Left lung (tissue), 10 donors: ENCODE data around the gene SERPINB12. TPM values are rescaled to one million over a fixed set of nuclear protein-coding genes. Genes with fewer than 3 reads are reported as not detected.

ENCODE experiments used
- ATAC-seq: fragments of 200-7000 bp; cut with Tn5 transposase; one replicate; pipeline ENCODE4 v1.9.1; 2020; ENCODE audit warnings: moderate library complexity
- DNase-seq, 4 donors: peaks; one replicate each; pipeline ENCODE4 v3.0.0-alpha.2; 2013 to 2020
- H3K27ac ChIP-seq, 2 donors: fragments of 200-600 bp; sonication (generic) in 1 of 2; one replicate each; pipeline versions ENCODE4 v1.5.0 to v1.8.0; 2020 to 2021
- H3K27me3 ChIP-seq, 2 donors: fragments of 200-600 bp; sonication (generic) in 1 of 2; one replicate each; pipeline versions ENCODE4 v1.5.0 to v1.8.0; 2020 to 2021
- H3K36me3 ChIP-seq, 2 donors: fragments of 200-600 bp; sonication (generic) in 1 of 2; one replicate each; pipeline versions ENCODE4 v1.5.0 to v1.8.0; 2020 to 2021
- H3K4me1 ChIP-seq, 2 donors: fragments of 200-600 bp; one replicate each; pipeline ENCODE4 v1.8.0; 2021
- H3K4me3 ChIP-seq, 2 donors: fragments of 200-600 bp; sonication (generic) in 1 of 2; one replicate each; pipeline versions ENCODE4 v1.5.0 to v1.8.0; 2020 to 2021; ENCODE audit warnings: mild to moderate bottlenecking in 1 of 2
- H3K9me3 ChIP-seq, 2 donors: fragments of 200-600 bp; sonication (generic) in 1 of 2; one replicate each; pipeline versions ENCODE4 v1.5.0 to v1.8.0; 2020 to 2021
- intact Hi-C, 2 donors: fragments of 100-400 bp; cut with DNase I; formaldehyde crosslinking; loops; one replicate each; pipeline versions ENCODE4 v1.11.2 to v1.14.2; 2022
- polyA plus RNA-seq, 6 donors: library from polyadenylated mRNA; unstranded; fragments of 120-200 nt; gene quantifications; one replicate each; pipeline ENCODE4 v1.2.1, GENCODE V29; 2013; ENCODE audit not compliant: insufficient read length in 6 of 6
- total RNA-seq, 2 donors: library from RNA; stranded (reverse); fragmentation: NEBNext Ultra II Directional; extraction: Animal tissue kit (Norgen Biotek cat#: 25700); gene quantifications; one replicate each; pipeline ENCODE4 v1.2.1, GENCODE V29; 2021
- TF ChIP-seq, protein P1 (sequence below), 2 donors: fragments of 200-600 bp; sonication (generic) in 1 of 2; IDR thresholded peaks; one replicate each; pipeline versions ENCODE4 v1.5.0 to v1.8.0; 2021; ENCODE audit warnings: antibody characterized with exemption in 2 of 2
- donor health status: DM: no; HTN: yes; CAD: no.
- donor health status: DM: no; HTN: no; CAD: no.

SERPINB12 gene
- total and polyA plus RNA-seq, 8 donors = not detected

DNA sequence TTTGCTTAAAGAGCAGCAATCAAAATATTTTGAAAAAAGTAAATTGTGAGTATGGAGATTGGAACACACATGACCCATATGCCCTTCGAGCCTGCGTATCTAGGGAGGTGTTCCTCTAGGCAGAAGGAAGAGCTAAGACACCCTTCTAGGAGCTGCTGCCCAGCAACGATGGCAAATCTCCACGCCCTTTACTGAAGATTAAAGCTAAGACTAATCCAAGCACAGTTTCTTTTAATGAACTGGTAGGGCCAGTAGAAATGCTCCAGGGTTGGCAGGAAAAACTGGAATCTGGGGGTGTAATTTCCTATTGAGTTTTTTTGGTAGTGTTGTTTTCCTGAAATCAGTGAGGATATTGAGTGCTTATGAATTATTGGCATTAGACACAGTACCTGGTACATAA lies 44.3 kb downstream of the SERPINB12 start:
- no peak overlapping the region for H3K4me3 ChIP-seq
- H3K27me3 ChIP-seq = no peaks in the 10 kb centered on the region
- H3K36me3 ChIP-seq = no peaks in the 10 kb centered on the region
- H3K9me3 ChIP-seq = peaks cover 0 to 3% of the 10 kb centered on the region in 2 donors
- H3K4me1 ChIP-seq = peaks cover 0 to 7% of the 10 kb centered on the region in 2 donors
- no peak for ATAC-seq
- no peak overlapping the region for H3K27ac ChIP-seq
- intact Hi-C loops = no loop called here
- DNase-seq = no peak
- TF ChIP-seq, protein P1, sequence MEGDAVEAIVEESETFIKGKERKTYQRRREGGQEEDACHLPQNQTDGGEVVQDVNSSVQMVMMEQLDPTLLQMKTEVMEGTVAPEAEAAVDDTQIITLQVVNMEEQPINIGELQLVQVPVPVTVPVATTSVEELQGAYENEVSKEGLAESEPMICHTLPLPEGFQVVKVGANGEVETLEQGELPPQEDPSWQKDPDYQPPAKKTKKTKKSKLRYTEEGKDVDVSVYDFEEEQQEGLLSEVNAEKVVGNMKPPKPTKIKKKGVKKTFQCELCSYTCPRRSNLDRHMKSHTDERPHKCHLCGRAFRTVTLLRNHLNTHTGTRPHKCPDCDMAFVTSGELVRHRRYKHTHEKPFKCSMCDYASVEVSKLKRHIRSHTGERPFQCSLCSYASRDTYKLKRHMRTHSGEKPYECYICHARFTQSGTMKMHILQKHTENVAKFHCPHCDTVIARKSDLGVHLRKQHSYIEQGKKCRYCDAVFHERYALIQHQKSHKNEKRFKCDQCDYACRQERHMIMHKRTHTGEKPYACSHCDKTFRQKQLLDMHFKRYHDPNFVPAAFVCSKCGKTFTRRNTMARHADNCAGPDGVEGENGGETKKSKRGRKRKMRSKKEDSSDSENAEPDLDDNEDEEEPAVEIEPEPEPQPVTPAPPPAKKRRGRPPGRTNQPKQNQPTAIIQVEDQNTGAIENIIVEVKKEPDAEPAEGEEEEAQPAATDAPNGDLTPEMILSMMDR (IDR thresholded peaks at IDR 0.05) = no peak

DNA sequence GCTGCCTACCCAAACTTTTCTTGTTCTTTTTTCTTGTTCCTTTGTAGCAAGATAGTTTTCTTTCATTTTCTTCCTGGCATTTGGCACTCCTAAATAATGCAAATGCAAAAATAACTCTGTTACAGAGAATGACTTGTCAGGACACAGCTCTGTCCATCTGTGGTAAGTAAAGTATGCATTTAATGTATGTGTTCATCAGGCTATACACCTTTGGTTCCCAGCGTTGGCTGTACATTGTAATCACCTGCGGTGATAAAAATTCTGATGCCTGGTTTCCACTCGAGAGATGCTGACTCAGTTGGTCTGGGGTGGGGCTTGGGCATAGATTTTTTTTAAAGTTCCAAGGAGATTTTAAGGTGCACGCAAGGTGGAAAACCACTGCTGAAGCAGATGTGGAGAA lies 44.8 kb downstream of the SERPINB12 start, which contains the start of gene SERPINB13:
Gene SERPINB13 (plus strand): TSS at position 378 of the 400 bp plus-strand sequence. CDS start 1,325 bp downstream, outside the sequence.
- TF ChIP-seq, protein P1 (IDR thresholded peaks at IDR 0.05) = no peak

DNA sequence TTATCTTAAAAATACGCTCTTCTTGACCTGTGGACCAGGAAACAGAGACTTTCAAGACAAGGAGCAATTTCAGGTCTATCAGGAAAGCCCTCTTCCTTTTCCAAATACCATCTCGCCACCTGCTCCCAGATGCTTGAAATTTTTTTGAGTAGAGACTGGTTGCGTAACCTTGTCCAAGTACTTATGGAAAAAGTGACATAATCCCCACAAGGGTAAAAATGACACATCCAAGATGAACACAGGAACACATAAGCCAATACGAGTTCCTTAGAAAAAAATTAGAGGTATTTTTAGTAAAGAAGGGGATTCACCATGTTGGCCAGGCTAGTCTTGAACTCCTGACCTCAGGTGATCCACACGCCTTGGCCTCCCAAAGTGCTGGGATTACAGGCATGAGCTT lies 46.7 kb downstream of the SERPINB12 start:
- Histone ChIP-seq H3K27me3 (no peaks in the 10 kb centered on the region), H3K9me3 (peaks cover 0 to 3% of the 10 kb centered on the region in 2 donors), H3K27ac (no peak overlapping the region), H3K4me1 (peaks cover 0 to 7% of the 10 kb centered on the region in 2 donors), H3K4me3 (no peak overlapping the region), H3K36me3 (no peaks in the 10 kb centered on the region)
- peak; percentile 68 for ATAC-seq
- no peak for DNase-seq
- TF ChIP-seq, protein P1 (IDR thresholded peaks at IDR 0.05) = no peak
- intact Hi-C loops = no loop called here

More for the DNA sequence above, 44.8 kb downstream of the SERPINB12 start, which contains the start of gene SERPINB13:
- ATAC-seq (no peak), DNase-seq (no peak)
- Histone ChIP-seq H3K4me1 (peaks cover 0 to 7% of the 10 kb centered on the region in 2 donors), H3K4me3 (no peak within 1 kb of the TSS), H3K27ac (no peak within 1 kb of the TSS), H3K36me3 (no peaks in the 10 kb centered on the region), H3K9me3 (peaks cover 0 to 3% of the 10 kb centered on the region in 2 donors), H3K27me3 (no peaks in the 10 kb centered on the region)
- intact Hi-C loops = no loop called here

DNA sequence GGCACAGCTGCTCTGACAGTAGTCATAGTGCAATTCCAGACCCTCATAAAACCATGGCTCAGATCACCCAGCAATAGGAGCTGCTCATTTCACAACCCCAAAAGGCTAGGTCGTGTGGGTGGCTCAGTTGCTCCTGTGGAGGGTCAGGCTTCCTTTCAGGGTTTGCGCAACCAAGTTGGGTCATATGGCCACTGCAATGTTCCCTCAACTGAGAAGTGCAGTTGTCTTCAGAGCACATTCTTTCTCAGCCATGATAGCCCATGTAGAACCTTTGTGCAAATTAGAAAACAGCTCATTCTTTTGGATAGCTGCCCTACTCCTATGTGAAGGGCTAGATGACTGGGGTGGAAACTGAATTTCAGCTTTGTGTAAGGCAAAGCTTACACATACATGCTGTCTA lies 48.2 kb downstream of the SERPINB12 start:
- peak overlapping the region in 1 of 2 donors; percentile 2 for H3K27ac ChIP-seq
- intact Hi-C loops = no loop called here
- H3K36me3 ChIP-seq = no peaks in the 10 kb centered on the region
- TF ChIP-seq, protein P1 (IDR thresholded peaks at IDR 0.05) = no peak
- H3K4me3 ChIP-seq = no peak overlapping the region
- DNase-seq (peak in 1 of 4 donors; percentile 68), ATAC-seq (peak; percentile 62)
- H3K27me3 ChIP-seq = no peaks in the 10 kb centered on the region
- H3K4me1 ChIP-seq = peaks cover 0 to under 1% of the 10 kb centered on the region in 2 donors
- peaks cover 0 to 3% of the 10 kb centered on the region in 2 donors for H3K9me3 ChIP-seq

DNA sequence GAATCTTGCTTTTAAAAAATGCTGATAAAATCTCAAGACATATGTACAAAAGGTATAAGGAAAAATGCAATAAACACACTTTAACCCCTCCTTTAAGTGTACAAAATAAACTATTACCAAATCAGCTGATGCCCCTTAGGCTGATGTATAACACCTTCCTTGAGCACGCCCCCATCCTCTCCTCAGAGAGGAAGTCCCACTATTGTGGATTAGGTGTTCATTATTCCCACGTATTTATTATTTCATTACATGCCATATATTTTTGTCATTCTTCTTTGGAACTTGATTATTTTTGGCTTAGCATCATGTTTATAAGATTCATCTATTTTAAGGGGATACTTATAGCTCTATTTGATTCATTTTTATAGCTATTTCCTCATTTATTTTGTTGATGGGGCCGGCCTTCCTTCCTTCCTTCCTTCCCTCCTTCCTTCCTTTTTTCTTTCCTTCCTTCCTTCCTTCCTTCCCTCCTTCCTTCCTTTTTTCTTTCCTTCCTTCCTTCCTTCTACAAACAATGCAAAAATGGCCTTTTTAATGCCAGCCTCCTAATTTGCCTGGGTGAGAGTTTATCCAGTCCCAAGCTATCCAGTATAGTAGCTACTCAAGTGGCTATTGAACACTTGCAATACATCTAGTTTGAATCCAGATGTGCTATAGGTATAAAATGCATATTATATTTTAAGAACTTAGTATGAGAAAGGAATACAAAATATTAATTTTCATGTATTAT lies 49.0 kb downstream of the SERPINB12 start:
- peak overlapping the region in 1 of 2 donors; percentile 2 for H3K27ac ChIP-seq
- H3K4me1 ChIP-seq = no peaks in the 10 kb centered on the region
- TF ChIP-seq, protein P1 (IDR thresholded peaks at IDR 0.05) = no peak
- H3K4me3 ChIP-seq = no peak overlapping the region
- DNase-seq = no peak
- H3K9me3 ChIP-seq = peaks cover 0 to 3% of the 10 kb centered on the region in 2 donors
- H3K27me3 ChIP-seq = no peaks in the 10 kb centered on the region
- ATAC-seq = no peak
- no peaks in the 10 kb centered on the region for H3K36me3 ChIP-seq
- intact Hi-C loops = no loop called here
